HEK293T (cell line): Measurements from ENCODE around the gene JPT2.
A peak's percentile ranks its signal among the peaks of the same experiment; 100 is the strongest.

Experiments
- CTCF ChIA-PET: fragments of 350-600 bp; formaldehyde crosslinking; extraction: SDS; loops from one replicate; lab custom pipeline; 2021; ENCODE audit warnings: antibody characterized with exemption, inconsistent platforms; lab: Yijun Ruan, JAX
- POLR2A ChIA-PET: fragments of 350-600 bp; formaldehyde crosslinking; extraction: SDS; loops from one replicate; lab custom pipeline; 2020; ENCODE audit warnings: antibody characterized with exemption, inconsistent platforms; lab: Yijun Ruan, JAX
- DNase-seq: peaks from one replicate; pipeline ENCODE4 v3.0.0; 2012; ENCODE audit warnings: mixed read lengths; ENCODE audit errors: extremely low spot score
- ARNT ChIP-seq: fragments of 450-650 bp; IDR thresholded peaks from 2 replicates; pipeline ENCODE4 v1.6.1; 2017; ENCODE audit warnings: mild to moderate bottlenecking
- BHLHE40 ChIP-seq: fragments of 450-650 bp; IDR thresholded peaks from 2 replicates; pipeline ENCODE4 v1.6.1; 2016; ENCODE audit warnings: mild to moderate bottlenecking, moderate library complexity, borderline replicate concordance
- CTBP1 ChIP-seq: fragments of 450-650 bp; IDR thresholded peaks from 2 replicates; pipeline ENCODE4 v1.6.1; 2016; ENCODE audit warnings: borderline replicate concordance
- ELF4 ChIP-seq: fragments of 450-650 bp; IDR thresholded peaks from 2 replicates; pipeline ENCODE4 v1.6.1; 2017; ENCODE audit warnings: antibody characterized with exemption
- FOXA1 ChIP-seq: fragments of 450-650 bp; IDR thresholded peaks from 2 replicates; pipeline ENCODE4 v1.6.1; 2016; ENCODE audit warnings: mild to moderate bottlenecking
- FOXK2 ChIP-seq: fragments of 450-650 bp; IDR thresholded peaks from 2 replicates; pipeline ENCODE4 v1.6.1; 2016; ENCODE audit warnings: mild to moderate bottlenecking
- FOXM1 ChIP-seq: fragments of 450-650 bp; IDR thresholded peaks from 2 replicates; pipeline ENCODE4 v1.6.1; 2017; ENCODE audit warnings: mild to moderate bottlenecking, borderline replicate concordance
- HDGF ChIP-seq: fragments of 450-650 bp; IDR thresholded peaks from 2 replicates; pipeline ENCODE4 v1.6.1; 2017; ENCODE audit warnings: antibody characterized with exemption, borderline replicate concordance
- L3MBTL2 ChIP-seq: fragments of 450-650 bp; conservative IDR thresholded peaks from 2 replicates; pipeline ENCODE4 v1.6.1; 2016; ENCODE audit warnings: mild to moderate bottlenecking
- LEF1 ChIP-seq: fragments of 450-650 bp; IDR thresholded peaks from 2 replicates; pipeline ENCODE4 v1.6.1; 2017; ENCODE audit warnings: mild to moderate bottlenecking, borderline replicate concordance
- NFRKB ChIP-seq: fragments of 450-650 bp; IDR thresholded peaks from 2 replicates; pipeline ENCODE4 v1.6.1; 2016; ENCODE audit warnings: mild to moderate bottlenecking, moderate library complexity
- PKNOX1 ChIP-seq: fragments of 450-650 bp; IDR thresholded peaks from 2 replicates; pipeline ENCODE4 v1.6.1; 2016
- SP1 ChIP-seq: fragments of 450-650 bp; IDR thresholded peaks from 2 replicates; pipeline ENCODE4 v1.6.1; 2017
- SUZ12 ChIP-seq: fragments of 450-650 bp; IDR thresholded peaks from 2 replicates; pipeline ENCODE4 v1.6.1; 2016; ENCODE audit warnings: mild to moderate bottlenecking
- TARDBP ChIP-seq: fragments of 450-650 bp; IDR thresholded peaks from 2 replicates; pipeline ENCODE4 v1.6.1; 2016
- ZNF384 ChIP-seq: fragments of 450-650 bp; IDR thresholded peaks from 2 replicates; pipeline ENCODE4 v1.6.1; 2016

JPT2 gene

GRCh38 chr16:1707193-1707790, 29.2 kb downstream of the JPT2 start:
- ChIA-PET POLR2A (interaction anchor here (0.6 to 3.1 kb wide), 3 partner anchors 29 to 96 kb away, joined by 4 to 20 read pairs (median 7); partner anchors contain the start of genes CRAMP1, EME2, IFT140 and JPT2), CTCF (interaction anchor here (2.4 kb wide), 1 partner anchor 16 kb away, joined by 18 read pairs; no protein-coding TSS in a partner anchor)
- TF ChIP-seq SUZ12 (no peak), SP1 (no peak), NFRKB (no peak), BHLHE40 (no peak), HDGF (no peak), ELF4 (no peak), LEF1 (no peak), L3MBTL2 (no peak), CTBP1 (no peak), ARNT (no peak)
- no peak for DNase-seq

- no peak for DNase-seq
- CTCF ChIA-PET: no interaction called here
- POLR2A ChIA-PET: interaction anchor here (0.9 to 3.1 kb wide), 7 partner anchors 8 to 97 kb away, joined by 3 to 20 read pairs (median 7); partner anchors contain the start of genes CRAMP1, EME2, IFT140 and MRPS34
- TF ChIP-seq NFRKB: no peak
- no peak for TF ChIP-seq TARDBP
- no peak for TF ChIP-seq FOXM1
- no peak for TF ChIP-seq LEF1
- no peak for TF ChIP-seq PKNOX1
- TF ChIP-seq SP1: no peak
- TF ChIP-seq L3MBTL2: no peak
- no peak for TF ChIP-seq CTBP1
- TF ChIP-seq HDGF: no peak
- no peak for TF ChIP-seq FOXA1
- TF ChIP-seq ELF4: no peak
- no peak for TF ChIP-seq BHLHE40
- no peak for TF ChIP-seq SUZ12
- no peak for TF ChIP-seq ARNT
- no peak for TF ChIP-seq ZNF384
- no peak for TF ChIP-seq FOXK2
These were observed 30.1 kb downstream of the JPT2 start for GRCh38 chr16:1708083-1708767.

GRCh38 chr16:1708768-1709180, 30.7 kb downstream of the JPT2 start:
- ChIA-PET CTCF (no interaction called here), POLR2A (interaction anchor here (0.6 to 1.6 kb wide), 6 partner anchors 9 to 98 kb away, joined by 3 to 8 read pairs (median 4); partner anchors contain the start of genes NUBP2 and SPSB3)
- peak; percentile 55 for DNase-seq
- TF ChIP-seq PKNOX1: peak; percentile 42
- TF ChIP-seq LEF1: no peak

GRCh38 chr16:1709356-1709755, 31.3 kb downstream of the JPT2 start:
- ChIA-PET CTCF (interaction anchor here (1.1 kb wide), 1 partner anchor 16 kb away, joined by 4 read pairs; no protein-coding TSS in a partner anchor), POLR2A (interaction anchor here (0.6 to 1.6 kb wide), 5 partner anchors 9 to 99 kb away, joined by 3 to 8 read pairs (median 6); partner anchors contain the start of genes NUBP2 and SPSB3)
- no peak for DNase-seq
- no peak for TF ChIP-seq HDGF
- no peak for TF ChIP-seq CTBP1
- TF ChIP-seq NFRKB: no peak
- TF ChIP-seq BHLHE40: no peak
- TF ChIP-seq FOXA1: no peak
- no peak for TF ChIP-seq L3MBTL2
- TF ChIP-seq FOXK2: no peak
- no peak for TF ChIP-seq ARNT
- TF ChIP-seq ELF4: no peak
- TF ChIP-seq SUZ12: no peak
- no peak for TF ChIP-seq TARDBP
- no peak for TF ChIP-seq PKNOX1

GRCh38 chr16:1710811-1711507, 32.9 kb downstream of the JPT2 start:
- DNase-seq: no peak
- ChIA-PET POLR2A (interaction anchor here (0.7 kb wide), 1 partner anchor 12 kb away, joined by 3 read pairs; no protein-coding TSS in a partner anchor), CTCF (no interaction called here)
- TF ChIP-seq ELF4: no peak
- TF ChIP-seq FOXK2: no peak
- no peak for TF ChIP-seq ZNF384
- TF ChIP-seq ARNT: no peak
- no peak for TF ChIP-seq CTBP1
- no peak for TF ChIP-seq FOXA1
- no peak for TF ChIP-seq HDGF
- no peak for TF ChIP-seq L3MBTL2
- TF ChIP-seq PKNOX1: no peak
- no peak for TF ChIP-seq BHLHE40
- no peak for TF ChIP-seq FOXM1
- TF ChIP-seq NFRKB: no peak
- TF ChIP-seq SP1: no peak
- no peak for TF ChIP-seq TARDBP
- no peak for TF ChIP-seq LEF1
